IPS-18c (cell line): ENCODE results near the gene TSEN2.
"Not testable (repeated sequence)": the region's sequence is repeated elsewhere in the genome, so short reads cannot be mapped to it uniquely, and the experiment has no call there.

Experiments
- H3K4me3 ChIP-seq: 2 replicates; pipeline ENCODE4 v1.7.0; 2013; ENCODE audit warnings: low read depth, mild to moderate bottlenecking, low read length, moderate library complexity; ENCODE audit not compliant: insufficient read depth
- H3K9me3 ChIP-seq: one replicate; pipeline ENCODE4 v1.6.1; 2013; ENCODE audit warnings: mild to moderate bottlenecking, low read length, moderate library complexity; ENCODE audit not compliant: control insufficient read depth, insufficient read depth

The TSEN2 gene

DNA sequence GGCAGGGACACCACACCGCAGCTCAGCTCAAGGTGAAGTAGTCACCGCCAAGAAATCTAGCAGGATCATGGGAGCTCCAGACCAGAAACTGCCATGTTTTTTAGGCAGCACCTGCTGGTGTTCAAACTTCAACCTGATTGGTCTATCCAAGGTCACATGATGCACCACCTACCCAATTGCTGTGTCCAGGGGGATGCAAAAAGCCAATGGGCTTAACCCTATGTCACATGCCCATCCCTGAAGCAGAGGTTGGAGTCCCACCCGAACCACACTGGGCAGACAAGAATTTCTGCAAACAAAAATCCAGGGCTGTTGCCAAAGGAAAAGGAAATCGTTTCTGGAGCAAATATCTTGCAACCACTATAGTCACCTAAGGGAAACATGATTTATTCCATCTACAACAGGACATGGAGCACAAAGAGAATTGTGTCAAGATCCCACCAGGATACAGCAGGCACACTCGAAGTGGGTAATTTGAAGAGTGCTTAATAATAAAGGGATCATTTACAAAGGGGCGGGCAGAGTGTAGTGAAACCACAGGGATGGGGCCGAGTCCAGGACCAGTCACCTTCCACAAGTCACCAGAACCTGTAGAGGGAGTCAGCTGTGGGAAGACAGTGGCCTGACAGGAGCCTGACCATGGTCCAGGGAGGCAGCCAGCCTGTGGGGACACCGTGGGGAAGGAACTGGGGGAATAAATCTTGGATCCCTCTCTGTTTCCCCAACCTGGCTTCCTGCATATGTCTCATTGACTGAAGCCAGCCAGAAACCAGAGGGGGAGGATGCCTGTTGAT, 34.2 kb upstream of the TSEN2 start:
- no peak overlapping the region for H3K4me3 ChIP-seq
- H3K9me3 ChIP-seq: no peaks in the 10 kb centered on the region

GRCh38 chr3:12451481-12451880, 32.8 kb upstream of the TSEN2 start:
- Histone ChIP-seq H3K9me3 (no peaks in the 10 kb centered on the region), H3K4me3 (no peak overlapping the region)

- Histone ChIP-seq H3K9me3 (no peaks in the 10 kb centered on the region), H3K4me3 (no peak overlapping the region)
These were observed 32.3 kb upstream of the TSEN2 start for GRCh38 chr3:12451960-12452359.

- H3K4me3 ChIP-seq: no peak overlapping the region
- H3K9me3 ChIP-seq: no peaks in the 10 kb centered on the region
These were observed 31.6 kb upstream of the TSEN2 start for GRCh38 chr3:12452361-12453330.

- Histone ChIP-seq H3K4me3 (no peak overlapping the region), H3K9me3 (no peaks in the 10 kb centered on the region)
These were observed 30.0 kb upstream of the TSEN2 start for GRCh38 chr3:12454076-12454815.

GRCh38 chr3:12454816-12455121, 29.5 kb upstream of the TSEN2 start:
- H3K4me3 ChIP-seq: no peak overlapping the region
- H3K9me3 ChIP-seq: no peaks in the 10 kb centered on the region

GRCh38 chr3:12455740-12456139, 28.5 kb upstream of the TSEN2 start:
- H3K9me3 ChIP-seq: no peaks in the 10 kb centered on the region
- no peak overlapping the region for H3K4me3 ChIP-seq

DNA sequence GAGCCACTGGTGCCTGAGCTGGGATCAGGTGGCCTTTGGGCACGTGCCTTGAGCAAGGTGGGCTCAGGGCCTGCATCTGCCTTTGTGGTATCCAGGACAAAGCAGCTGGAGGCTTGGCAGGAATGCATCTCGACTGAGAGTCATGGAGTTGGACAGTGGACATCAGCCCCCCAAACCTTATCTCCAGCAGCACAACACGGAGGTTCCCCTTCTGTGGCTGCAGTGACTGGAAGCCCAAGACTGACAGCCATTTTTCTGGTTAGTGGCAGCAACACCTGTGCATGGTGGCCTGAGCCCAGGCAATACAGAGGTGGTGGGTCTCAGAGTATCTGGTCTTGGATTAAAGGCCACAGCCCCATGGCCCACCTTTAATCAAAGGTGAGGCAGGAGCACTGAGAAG, 27.8 kb upstream of the TSEN2 start:
- Histone ChIP-seq H3K4me3 (no peak overlapping the region), H3K9me3 (no peaks in the 10 kb centered on the region)

- H3K4me3 ChIP-seq, H3K9me3 ChIP-seq: not testable (repeated sequence)
These were observed 26.9 kb upstream of the TSEN2 start for GRCh38 chr3:12457380-12457779.

GRCh38 chr3:12458901-12459300, 25.4 kb upstream of the TSEN2 start:
- H3K9me3 ChIP-seq: no peaks in the 10 kb centered on the region
- no peak overlapping the region for H3K4me3 ChIP-seq

DNA sequence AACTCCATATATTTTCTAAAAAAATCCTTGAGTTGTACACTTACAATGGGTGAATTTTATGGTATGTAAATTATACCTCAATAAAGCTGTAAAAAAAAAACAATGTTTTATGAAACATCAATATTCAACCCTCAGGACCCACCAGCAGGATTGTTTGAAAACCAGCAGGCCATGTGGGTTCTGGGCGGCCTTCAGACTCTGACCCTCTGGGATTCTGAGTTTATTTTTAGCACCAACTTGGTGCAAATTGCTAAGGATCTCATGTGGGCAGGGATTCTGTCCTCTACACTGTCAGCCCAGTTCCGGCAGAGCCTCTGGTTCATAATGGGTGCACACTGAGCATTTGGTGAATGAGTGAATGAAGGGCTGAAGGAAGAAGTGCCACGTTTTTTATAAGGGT, 24.2 kb upstream of the TSEN2 start:
- Histone ChIP-seq H3K4me3 (no peak overlapping the region), H3K9me3 (no peaks in the 10 kb centered on the region)

DNA sequence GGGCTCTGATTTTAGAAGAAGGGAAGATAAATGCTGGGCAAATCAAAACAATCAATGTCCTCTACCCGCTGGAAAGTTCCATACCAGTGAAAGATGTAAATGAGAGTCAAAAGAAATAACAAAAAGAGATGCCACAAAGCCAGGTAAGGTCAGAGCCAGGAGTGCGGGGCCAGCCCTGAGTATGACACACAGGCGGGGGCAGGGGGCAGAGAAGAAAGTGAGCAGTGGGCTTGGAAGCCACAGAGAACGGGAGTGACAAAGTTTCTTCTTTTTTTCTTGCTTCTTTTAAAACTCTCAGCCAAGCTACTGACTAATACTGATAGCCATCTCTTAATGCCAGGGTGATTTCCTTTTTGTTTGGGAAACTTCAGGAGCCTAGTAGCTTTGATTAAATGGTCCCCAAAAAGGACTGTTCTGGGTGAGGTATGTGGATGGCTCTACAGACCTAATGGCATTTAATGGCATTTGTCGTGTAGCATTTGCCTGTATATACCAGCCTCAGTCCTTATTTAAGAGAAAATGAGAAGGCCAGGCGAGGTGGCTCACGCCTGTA, 23.1 kb upstream of the TSEN2 start:
- Histone ChIP-seq H3K4me3 (no peak overlapping the region), H3K9me3 (no peaks in the 10 kb centered on the region)

- H3K4me3 ChIP-seq: no peak overlapping the region
- no peaks in the 10 kb centered on the region for H3K9me3 ChIP-seq
These were observed 21.9 kb upstream of the TSEN2 start for GRCh38 chr3:12462159-12462947.

DNA sequence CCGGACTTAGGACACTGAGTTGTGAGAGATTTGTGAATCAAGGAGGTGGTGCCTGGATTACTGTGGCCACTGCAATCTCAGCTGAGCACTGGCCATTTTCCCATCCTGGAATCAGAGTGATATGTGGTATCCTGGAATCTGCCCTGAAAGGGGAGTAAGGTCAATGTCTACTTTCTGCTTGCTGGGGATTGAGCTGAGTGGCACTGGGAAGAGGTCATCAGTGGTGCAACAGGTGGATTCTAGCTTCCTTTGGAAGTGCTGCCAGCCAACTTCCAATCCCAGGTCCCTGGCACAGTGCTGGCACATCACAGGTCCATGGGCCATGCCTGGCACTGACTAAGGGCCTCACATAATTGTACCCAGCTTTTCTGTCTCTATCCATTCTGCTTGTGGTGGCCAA, 20.6 kb upstream of the TSEN2 start:
- no peak overlapping the region for H3K4me3 ChIP-seq
- H3K9me3 ChIP-seq: no peaks in the 10 kb centered on the region

DNA sequence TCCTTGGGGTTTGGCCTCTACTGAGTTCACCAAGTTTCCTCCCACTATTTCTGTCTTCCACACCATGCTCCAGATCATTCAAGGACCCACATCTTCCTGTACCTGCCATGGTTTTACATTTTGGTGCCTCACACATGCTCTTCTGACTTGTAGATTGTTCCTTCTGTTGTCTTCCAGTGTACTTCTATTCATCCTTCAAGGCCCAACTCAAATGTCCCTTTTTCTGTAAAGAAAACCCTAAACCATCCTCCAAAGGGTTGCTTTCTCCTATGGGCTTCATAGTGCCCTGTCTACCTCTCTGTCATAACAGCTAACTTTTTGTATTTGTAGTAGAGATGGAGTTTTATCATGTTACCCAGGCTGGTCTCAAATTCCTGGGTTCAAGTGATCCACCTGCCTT, 20.1 kb upstream of the TSEN2 start:
- no peaks in the 10 kb centered on the region for H3K9me3 ChIP-seq

DNA sequence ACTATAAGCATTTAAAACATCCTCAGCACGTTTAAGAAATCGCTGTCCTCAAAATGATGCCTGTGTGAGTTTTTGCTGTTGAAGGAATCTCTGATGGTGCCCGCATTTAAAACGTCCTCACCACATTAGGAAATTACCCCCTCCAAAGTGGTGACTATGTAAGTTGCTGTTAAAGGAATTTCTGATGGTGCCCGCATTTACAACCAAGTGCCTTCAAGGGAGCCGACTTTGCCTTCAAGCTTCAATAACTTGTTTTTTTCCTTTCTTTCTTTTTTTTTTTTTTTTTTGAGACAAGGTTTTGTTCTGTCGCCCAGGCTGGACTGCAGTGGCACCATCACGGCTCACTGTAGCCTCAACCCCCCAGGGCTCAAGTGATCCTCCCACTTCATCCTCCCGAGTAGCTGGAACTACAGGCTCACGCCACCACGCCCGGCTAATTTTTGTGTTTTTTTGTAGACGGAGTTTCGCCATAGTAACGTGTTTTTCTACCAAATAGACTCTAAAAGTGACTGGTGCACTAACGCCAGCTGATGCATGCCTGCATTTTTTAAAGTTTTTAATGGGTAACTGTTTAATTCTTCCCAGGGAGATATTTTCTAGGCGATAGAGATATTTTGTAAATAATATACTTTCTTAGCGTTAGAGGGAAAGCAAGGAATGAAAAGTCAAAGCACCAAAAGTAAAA, 19.0 kb upstream of the TSEN2 start:
- no peaks in the 10 kb centered on the region for H3K9me3 ChIP-seq
- H3K4me3 ChIP-seq: no peak overlapping the region

More for the DNA sequence above, 20.1 kb upstream of the TSEN2 start:
- H3K4me3 ChIP-seq: no peak overlapping the region
